T-helper 2 cell treated with Interferon-gamma antibody and Interleukin-4, amounts not matched to agents 5 μg/mL and 100 μg/mL, for 36 hours (primary cell): Measurements from ENCODE around the gene TIMM23B.
"Not testable (repeated sequence)": the region's sequence is repeated elsewhere in the genome, so short reads cannot be mapped to it uniquely, and the experiment has no call there.

Source experiments
- DNase-seq: peaks from one replicate; pipeline ENCODE4 v3.0.0; 2021; ENCODE audit warnings: low spot score
- H3K27ac Mint-ChIP-seq: one replicate; pipeline ENCODE4 v1.8.0; 2021; ENCODE audit warnings: mild to moderate bottlenecking, mixed read lengths
- H3K27me3 Mint-ChIP-seq: one replicate; pipeline ENCODE4 v1.8.0; 2021; ENCODE audit warnings: low read depth, mixed read lengths
- H3K36me3 Mint-ChIP-seq: one replicate; pipeline ENCODE4 v1.8.0; 2021; ENCODE audit warnings: low read depth, mixed read lengths
- H3K4me1 Mint-ChIP-seq: one replicate; pipeline ENCODE4 v1.8.0; 2021; ENCODE audit warnings: low read depth, mixed read lengths
- H3K4me3 Mint-ChIP-seq: one replicate; pipeline ENCODE4 v1.8.0; 2022; ENCODE audit warnings: mild to moderate bottlenecking, moderate library complexity, mixed read lengths
- H3K9me3 Mint-ChIP-seq: one replicate; pipeline ENCODE4 v1.8.0; 2021; ENCODE audit warnings: mixed read lengths

Gene TIMM23B

DNA sequence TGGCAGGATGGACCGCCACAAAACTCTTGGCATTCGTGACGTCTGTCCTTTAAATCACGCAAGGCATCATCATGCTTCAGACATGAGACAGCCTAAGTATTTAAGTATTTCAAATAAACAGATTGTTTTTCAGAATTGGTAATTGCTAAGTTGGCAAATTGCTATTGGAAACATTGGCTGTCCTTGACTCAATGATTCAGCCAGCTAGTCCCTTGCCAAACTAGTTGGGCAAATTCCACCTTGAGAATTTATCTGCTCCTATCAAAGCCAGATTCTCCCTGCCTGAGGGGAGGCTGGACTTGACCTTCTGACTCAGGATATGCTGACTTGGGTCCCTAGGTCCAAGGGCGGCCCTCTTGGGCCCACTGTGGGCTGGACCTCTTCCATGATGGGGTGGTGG, 75.8 kb downstream of the TIMM23B start:
- not testable (repeated sequence) for H3K27ac Mint-ChIP-seq, H3K4me1 Mint-ChIP-seq, H3K36me3 Mint-ChIP-seq, H3K27me3 Mint-ChIP-seq, H3K9me3 Mint-ChIP-seq, H3K4me3 Mint-ChIP-seq, DNase-seq

DNA sequence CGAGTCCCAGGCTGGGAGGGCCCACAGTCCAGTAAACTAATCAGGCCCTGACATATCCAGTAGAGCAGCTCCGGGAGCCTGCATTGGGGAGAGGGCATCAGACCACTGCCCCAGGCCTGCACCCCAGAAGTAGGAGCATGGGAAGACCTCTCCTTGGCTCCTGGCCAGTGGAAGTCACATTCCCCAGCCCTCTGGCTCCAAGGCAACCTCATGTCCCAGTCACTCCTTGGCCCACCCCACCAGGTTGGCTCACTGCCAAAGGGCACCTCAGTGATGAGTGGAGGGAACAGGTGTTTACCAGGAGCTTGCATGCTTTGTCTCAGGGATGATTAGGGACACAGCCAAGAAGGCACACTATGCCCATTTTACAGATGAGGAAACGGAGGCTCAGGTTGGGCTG, 77.4 kb downstream of the TIMM23B start:
- DNase-seq, H3K4me3 Mint-ChIP-seq, H3K27ac Mint-ChIP-seq, H3K36me3 Mint-ChIP-seq, H3K27me3 Mint-ChIP-seq, H3K4me1 Mint-ChIP-seq, H3K9me3 Mint-ChIP-seq: not testable (repeated sequence)

DNA sequence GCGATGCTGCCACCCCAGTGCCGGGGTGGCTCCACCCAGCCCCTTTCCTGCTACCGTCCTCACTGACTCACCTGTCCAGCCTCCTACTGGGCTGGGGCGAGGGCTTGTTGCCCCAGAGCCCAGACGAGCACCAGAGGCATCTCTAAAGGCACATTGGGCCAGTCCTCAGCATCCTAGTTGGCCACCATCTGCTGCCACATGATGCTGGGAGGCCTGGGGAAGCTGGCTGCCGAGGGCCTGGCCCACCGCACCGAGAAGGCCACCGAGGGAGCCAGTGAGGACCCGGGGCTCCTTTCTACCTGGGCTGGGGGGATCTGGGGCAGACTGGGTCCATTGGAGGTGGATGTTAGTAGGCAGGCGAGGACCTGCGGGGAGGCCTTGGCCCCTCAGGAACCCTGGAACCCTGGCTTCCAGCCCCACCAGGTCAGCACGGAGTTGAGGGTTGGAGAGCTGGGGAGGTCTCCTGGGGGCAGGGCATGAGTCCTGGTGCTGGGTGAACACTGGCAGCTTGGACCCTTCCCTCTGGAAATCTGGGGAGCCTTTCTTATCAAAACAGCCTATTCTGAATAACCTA, 78.7 kb downstream of the TIMM23B start:
- not testable (repeated sequence) for H3K4me3 Mint-ChIP-seq, H3K27ac Mint-ChIP-seq, H3K36me3 Mint-ChIP-seq

DNA sequence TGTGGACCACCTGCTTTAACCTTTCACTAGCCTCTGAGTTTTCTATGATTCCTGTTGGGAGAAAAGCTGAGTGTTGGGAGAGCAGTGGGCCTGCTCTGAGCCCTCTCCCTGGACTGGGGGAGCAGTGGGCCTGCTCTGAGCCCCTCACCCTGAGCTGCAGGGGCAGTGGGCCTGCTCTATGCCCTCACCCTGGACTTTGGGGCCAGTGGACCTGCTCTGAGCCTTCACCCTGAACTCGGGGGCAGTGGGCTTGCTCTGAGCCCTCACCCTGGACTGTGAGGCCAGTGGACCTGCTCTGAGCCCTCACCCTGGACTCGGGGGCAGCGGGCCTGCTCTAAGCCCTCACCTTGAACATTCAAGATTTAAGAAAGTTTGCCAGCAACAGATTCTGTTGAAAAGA, 79.8 kb downstream of the TIMM23B start:
- H3K27me3 Mint-ChIP-seq: peaks cover 17% of the 10 kb centered on the region
- DNase-seq: no peak
- H3K36me3 Mint-ChIP-seq: no peaks in the 10 kb centered on the region
- H3K9me3 Mint-ChIP-seq: no peaks in the 10 kb centered on the region
- no peak overlapping the region for H3K4me3 Mint-ChIP-seq
- no peaks in the 10 kb centered on the region for H3K4me1 Mint-ChIP-seq
- H3K27ac Mint-ChIP-seq: no peak overlapping the region

More for the DNA sequence above, 78.7 kb downstream of the TIMM23B start:
- not testable (repeated sequence) for H3K4me1 Mint-ChIP-seq, DNase-seq, H3K9me3 Mint-ChIP-seq
- peaks cover 16% of the 10 kb centered on the region for H3K27me3 Mint-ChIP-seq
